Liver (tissue), 3 donors: ENCODE measurements around the gene SPATS2L.

Experiments
- EGR1 ChIP-seq, 2 donors: IDR thresholded peaks; 2 replicates each; pipeline ENCODE4 v1.6.1; 2016 to 2018; ENCODE audit warnings: antibody characterized with exemption in 2 of 2, low read depth in 2 of 2
- FOXA1 ChIP-seq: IDR thresholded peaks from 2 replicates; pipeline ENCODE4 v1.6.1; 2016; ENCODE audit warnings: antibody characterized with exemption
- GABPA ChIP-seq, 2 donors: IDR thresholded peaks in 1 of 2; conservative IDR thresholded peaks in 1 of 2; 2 replicates each; pipeline ENCODE4 v1.6.1; 2016; ENCODE audit warnings: antibody characterized with exemption in 2 of 2, mild to moderate bottlenecking in 1 of 2, moderate library complexity in 1 of 2
- HNF4G ChIP-seq: IDR thresholded peaks from 2 replicates; pipeline ENCODE4 v1.6.1; 2016; ENCODE audit warnings: antibody characterized with exemption
- JUND ChIP-seq, 2 donors: IDR thresholded peaks; 2 replicates each; pipeline ENCODE4 v1.6.1; 2016; ENCODE audit warnings: antibody characterized with exemption in 2 of 2
- RAD21 ChIP-seq, 2 donors: IDR thresholded peaks; 2 replicates each; pipeline ENCODE4 v1.6.1; 2016; ENCODE audit warnings: antibody characterized with exemption in 2 of 2, mild to moderate bottlenecking in 2 of 2
- SP1 ChIP-seq: IDR thresholded peaks from 2 replicates; pipeline ENCODE4 v1.6.1; 2018; ENCODE audit warnings: antibody characterized with exemption, mild to moderate bottlenecking
- TAF1 ChIP-seq: conservative IDR thresholded peaks from 2 replicates; pipeline ENCODE4 v1.6.1; 2016; ENCODE audit warnings: antibody characterized with exemption, mild to moderate bottlenecking
- TF ChIP-seq, protein P1 (sequence below): fragments of 150-350 bp; IDR thresholded peaks from 2 replicates; pipeline ENCODE4 v1.5.1; 2017; ENCODE audit warnings: improper control_type of control experiment, low read depth, low read length; ENCODE audit not compliant: missing input control
- TF ChIP-seq, protein P2 (sequence below): IDR thresholded peaks from 2 replicates; pipeline ENCODE4 v1.6.1; 2016; ENCODE audit warnings: antibody characterized with exemption, mild to moderate bottlenecking
- TF ChIP-seq, protein P3 (sequence below): IDR thresholded peaks from 2 replicates; pipeline ENCODE4 v1.6.1; 2016; ENCODE audit warnings: antibody characterized with exemption
- TF ChIP-seq, protein P4 (sequence below): IDR thresholded peaks from 2 replicates; pipeline ENCODE4 v1.6.1; 2016; ENCODE audit warnings: antibody characterized with exemption
- TF ChIP-seq, protein P5 (sequence below): IDR thresholded peaks from 2 replicates; pipeline ENCODE4 v1.6.1; 2016; ENCODE audit warnings: antibody characterized with exemption
- donor health status: healthy.
- donor health status: healthy.

DNA sequence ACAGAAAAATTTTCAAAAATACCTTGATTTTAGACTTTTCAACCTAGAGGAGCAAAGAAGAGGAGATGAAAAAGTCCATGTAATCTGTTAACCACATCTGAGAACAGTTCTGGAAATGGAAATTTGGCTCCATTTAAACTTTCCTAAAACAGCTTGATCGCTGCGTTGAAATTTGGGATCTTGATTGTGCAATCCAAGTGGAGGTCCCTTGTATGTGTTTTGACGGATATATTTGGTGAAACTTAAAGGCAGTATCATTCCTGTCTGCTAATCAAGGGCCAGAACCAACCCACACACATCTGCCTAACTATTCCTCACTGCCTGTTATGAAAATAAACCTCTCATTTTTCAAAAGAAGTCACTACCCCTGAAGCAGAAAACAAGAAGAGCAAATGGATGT is 46.6 kb downstream of the SPATS2L start:
- TF ChIP-seq, protein P1, sequence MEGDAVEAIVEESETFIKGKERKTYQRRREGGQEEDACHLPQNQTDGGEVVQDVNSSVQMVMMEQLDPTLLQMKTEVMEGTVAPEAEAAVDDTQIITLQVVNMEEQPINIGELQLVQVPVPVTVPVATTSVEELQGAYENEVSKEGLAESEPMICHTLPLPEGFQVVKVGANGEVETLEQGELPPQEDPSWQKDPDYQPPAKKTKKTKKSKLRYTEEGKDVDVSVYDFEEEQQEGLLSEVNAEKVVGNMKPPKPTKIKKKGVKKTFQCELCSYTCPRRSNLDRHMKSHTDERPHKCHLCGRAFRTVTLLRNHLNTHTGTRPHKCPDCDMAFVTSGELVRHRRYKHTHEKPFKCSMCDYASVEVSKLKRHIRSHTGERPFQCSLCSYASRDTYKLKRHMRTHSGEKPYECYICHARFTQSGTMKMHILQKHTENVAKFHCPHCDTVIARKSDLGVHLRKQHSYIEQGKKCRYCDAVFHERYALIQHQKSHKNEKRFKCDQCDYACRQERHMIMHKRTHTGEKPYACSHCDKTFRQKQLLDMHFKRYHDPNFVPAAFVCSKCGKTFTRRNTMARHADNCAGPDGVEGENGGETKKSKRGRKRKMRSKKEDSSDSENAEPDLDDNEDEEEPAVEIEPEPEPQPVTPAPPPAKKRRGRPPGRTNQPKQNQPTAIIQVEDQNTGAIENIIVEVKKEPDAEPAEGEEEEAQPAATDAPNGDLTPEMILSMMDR = no peak
- TF ChIP-seq JUND (IDR thresholded peaks at IDR 0.05) (no peak), SP1 (no peak), RAD21 (IDR thresholded peaks at IDR 0.05) (no peak), TAF1 (no peak), FOXA1 (no peak), HNF4G (no peak), EGR1 (IDR thresholded peaks at IDR 0.05; ENCODE audit: low read depth in 2 of 2) (no peak), GABPA (IDR thresholded peaks at IDR 0.05 in 1 of 2, conservative IDR thresholded peaks at IDR 0.05 in 1 of 2) (no peak)
- TF ChIP-seq, protein P2, sequence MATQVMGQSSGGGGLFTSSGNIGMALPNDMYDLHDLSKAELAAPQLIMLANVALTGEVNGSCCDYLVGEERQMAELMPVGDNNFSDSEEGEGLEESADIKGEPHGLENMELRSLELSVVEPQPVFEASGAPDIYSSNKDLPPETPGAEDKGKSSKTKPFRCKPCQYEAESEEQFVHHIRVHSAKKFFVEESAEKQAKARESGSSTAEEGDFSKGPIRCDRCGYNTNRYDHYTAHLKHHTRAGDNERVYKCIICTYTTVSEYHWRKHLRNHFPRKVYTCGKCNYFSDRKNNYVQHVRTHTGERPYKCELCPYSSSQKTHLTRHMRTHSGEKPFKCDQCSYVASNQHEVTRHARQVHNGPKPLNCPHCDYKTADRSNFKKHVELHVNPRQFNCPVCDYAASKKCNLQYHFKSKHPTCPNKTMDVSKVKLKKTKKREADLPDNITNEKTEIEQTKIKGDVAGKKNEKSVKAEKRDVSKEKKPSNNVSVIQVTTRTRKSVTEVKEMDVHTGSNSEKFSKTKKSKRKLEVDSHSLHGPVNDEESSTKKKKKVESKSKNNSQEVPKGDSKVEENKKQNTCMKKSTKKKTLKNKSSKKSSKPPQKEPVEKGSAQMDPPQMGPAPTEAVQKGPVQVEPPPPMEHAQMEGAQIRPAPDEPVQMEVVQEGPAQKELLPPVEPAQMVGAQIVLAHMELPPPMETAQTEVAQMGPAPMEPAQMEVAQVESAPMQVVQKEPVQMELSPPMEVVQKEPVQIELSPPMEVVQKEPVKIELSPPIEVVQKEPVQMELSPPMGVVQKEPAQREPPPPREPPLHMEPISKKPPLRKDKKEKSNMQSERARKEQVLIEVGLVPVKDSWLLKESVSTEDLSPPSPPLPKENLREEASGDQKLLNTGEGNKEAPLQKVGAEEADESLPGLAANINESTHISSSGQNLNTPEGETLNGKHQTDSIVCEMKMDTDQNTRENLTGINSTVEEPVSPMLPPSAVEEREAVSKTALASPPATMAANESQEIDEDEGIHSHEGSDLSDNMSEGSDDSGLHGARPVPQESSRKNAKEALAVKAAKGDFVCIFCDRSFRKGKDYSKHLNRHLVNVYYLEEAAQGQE = no peak
- TF ChIP-seq, protein P3, sequence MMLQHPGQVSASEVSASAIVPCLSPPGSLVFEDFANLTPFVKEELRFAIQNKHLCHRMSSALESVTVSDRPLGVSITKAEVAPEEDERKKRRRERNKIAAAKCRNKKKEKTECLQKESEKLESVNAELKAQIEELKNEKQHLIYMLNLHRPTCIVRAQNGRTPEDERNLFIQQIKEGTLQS = no peak
- TF ChIP-seq, protein P4, sequence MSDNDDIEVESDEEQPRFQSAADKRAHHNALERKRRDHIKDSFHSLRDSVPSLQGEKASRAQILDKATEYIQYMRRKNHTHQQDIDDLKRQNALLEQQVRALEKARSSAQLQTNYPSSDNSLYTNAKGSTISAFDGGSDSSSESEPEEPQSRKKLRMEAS = no peak
- TF ChIP-seq, protein P5, sequence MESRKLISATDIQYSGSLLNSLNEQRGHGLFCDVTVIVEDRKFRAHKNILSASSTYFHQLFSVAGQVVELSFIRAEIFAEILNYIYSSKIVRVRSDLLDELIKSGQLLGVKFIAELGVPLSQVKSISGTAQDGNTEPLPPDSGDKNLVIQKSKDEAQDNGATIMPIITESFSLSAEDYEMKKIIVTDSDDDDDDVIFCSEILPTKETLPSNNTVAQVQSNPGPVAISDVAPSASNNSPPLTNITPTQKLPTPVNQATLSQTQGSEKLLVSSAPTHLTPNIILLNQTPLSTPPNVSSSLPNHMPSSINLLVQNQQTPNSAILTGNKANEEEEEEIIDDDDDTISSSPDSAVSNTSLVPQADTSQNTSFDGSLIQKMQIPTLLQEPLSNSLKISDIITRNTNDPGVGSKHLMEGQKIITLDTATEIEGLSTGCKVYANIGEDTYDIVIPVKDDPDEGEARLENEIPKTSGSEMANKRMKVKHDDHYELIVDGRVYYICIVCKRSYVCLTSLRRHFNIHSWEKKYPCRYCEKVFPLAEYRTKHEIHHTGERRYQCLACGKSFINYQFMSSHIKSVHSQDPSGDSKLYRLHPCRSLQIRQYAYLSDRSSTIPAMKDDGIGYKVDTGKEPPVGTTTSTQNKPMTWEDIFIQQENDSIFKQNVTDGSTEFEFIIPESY = no peak
